Pons (tissue), 1 donor: ENCODE results near the gene PRR5.
A peak's percentile ranks its signal among the peaks of the same experiment; 100 is the strongest.
"Not testable (repeated sequence)": the region's sequence is repeated elsewhere in the genome, so short reads cannot be mapped to it uniquely, and the experiment has no call there.

ENCODE experiments used
- DNase-seq: peaks from one replicate; pipeline ENCODE4 v3.0.0-alpha.2; 2016; ENCODE audit warnings: low spot score

The PRR5 gene

DNA sequence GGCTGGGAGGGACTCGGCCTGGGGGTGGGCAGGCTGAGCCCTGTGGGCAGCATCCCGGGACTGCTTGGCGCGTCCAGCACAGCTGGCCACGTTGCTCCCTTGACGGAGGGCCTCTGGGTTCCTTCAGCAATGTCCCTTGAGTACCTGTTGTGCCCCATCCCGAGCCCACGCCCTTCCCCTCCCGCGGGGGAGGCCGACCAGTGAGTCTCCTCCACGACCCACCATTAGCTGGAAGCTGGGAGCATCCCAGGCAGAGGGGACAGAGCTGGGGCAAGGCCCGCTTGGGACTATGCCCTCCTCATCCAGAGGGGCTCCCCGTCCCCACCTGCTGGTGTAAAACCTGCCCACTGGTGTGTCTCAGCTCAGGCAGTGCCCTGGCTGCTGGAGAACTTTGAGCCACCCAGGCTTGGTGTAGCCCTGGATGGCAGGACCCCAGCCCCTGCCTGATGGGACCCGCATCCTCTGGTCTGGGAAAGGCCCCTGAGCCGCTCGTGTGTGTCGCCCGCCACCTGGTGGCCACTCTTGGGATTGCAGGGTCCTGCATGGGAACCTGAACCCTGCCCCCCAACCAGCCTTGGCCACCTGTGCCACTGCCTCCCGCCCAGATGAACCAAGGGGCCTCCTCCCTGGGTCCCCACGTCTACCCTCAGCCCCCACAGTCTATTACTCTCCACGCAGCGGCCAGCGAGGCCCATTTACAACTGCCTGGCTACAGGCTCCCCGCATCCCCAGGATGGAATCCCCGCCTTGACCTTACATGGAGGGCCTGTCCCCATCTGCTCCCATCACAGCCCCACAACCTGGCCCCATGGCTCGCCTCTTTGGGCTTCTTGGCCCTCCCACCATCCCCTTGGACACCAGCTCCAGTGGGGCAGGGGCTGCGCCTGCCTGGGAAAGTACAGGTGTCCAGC, 33.8 kb downstream of the PRR5 start:
- peak; percentile 9 for DNase-seq

DNA sequence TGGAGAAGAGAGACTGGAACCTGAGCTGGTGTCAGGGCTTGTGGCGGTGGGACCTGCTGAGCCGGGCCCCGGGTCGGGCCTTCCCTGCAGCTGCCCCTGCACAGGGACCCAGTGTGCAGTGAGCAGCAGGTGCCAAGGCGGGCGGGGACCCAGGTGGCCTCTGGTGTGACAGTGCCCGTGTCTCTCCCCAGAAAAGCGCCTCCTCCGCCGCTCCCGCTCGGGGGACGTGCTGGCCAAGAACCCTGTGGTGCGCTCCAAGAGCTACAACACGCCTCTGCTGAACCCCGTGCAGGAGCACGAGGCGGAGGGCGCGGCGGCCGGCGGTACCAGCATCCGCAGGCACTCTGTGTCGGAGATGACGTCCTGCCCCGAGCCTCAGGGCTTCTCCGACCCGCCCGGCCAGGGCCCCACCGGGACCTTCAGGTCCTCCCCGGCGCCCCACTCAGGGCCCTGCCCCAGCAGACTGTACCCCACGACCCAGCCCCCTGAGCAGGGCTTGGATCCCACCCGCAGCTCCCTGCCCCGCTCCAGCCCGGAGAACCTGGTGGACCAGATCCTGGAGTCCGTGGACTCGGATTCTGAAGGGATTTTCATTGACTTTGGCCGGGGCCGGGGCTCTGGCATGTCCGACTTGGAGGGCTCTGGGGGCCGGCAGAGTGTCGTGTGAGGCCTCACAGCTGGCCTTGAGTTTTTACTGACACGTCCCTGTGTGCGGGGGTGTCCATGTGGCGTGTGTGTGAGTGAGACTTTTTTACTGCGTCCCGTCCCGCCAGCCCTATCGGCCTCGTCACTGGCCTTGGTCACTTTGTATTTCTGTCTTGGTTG, 34.8 kb downstream of the PRR5 start:
- DNase-seq = no peak

DNA sequence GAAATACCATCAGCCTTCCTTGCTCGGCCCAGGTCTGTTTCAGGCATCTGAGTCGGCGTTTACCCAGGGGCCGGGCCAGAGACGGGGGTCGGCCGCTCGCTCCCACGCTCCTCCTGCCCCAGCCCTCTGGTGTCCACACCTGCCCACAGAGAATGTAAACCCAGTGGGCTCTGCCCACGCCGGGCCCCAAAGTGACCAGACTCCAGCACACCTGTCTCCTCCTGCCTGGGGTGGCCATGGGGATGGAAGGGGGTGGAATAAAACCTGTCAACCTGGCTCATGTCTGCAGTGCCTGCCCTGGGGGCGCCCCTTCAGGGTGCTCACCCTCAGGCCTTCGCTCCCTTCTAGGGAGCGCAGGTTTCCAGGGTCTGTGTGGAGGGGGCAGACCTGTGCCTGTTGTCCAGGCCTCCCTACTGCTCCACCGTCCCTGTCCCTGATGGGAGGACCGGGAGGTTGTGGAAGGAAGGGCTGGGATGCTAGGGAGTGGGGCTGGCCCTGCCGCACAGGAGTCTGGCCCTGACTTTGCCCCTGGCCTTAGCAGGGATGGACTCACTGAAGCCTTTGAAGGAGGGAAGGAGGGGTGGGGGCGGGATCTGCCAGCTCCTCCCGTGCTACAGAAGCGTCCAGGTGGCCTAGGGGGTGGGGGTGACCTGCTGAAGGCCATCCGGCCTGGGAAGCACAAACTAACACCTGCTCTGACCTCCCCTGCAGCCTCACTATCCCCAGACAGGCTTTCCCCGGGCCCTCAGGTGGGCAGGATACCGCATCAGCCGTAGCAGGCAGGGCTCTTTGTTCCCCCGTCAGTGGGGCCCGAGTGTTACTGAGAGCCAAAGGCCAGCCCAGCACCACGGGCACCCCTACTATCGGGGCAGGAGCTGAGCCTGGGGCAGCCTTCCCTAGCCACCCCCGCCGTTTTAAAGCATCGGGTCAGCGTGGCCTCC, 35.7 kb downstream of the PRR5 start:
- no peak for DNase-seq

DNA sequence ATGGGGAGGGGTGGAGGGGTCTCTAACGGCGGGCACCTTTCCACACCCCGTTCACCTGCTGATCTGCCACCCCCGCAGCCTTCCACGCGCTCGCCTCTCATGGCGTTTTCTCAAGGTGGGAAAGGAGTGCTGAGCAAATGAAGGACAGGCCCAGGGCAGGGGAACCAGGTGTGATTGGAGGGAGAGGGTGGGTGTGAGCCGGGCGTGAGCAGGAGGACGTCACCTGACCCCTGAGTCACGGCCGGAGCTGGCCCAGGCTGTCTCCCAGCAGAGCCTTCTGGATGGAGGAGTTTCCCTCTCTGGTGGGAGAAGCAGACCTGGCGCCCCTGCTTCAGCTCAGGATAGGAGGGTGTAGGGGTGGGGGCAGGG, 36.3 kb downstream of the PRR5 start:
- DNase-seq = no peak

DNA sequence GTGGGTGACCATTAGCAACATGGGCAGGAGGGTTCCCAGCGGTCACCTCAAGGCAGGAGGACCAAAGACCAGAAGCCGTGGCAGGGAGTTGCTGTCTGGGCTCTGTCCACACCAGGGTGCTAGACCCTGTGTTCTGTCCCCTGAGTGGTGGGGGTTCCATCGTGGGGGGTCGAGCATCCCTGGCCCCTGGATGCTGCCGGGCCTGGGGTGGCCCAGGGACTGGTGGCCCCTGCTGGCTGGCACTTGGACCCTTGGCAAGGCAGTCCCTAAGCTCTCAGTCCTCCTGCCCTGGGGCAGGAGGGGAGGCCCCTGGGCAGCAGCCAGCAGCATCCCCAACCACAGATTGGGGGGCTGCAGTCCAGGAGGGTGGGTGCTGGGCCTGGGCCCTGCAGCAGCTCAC, 37.0 kb downstream of the PRR5 start:
- no peak for DNase-seq

DNA sequence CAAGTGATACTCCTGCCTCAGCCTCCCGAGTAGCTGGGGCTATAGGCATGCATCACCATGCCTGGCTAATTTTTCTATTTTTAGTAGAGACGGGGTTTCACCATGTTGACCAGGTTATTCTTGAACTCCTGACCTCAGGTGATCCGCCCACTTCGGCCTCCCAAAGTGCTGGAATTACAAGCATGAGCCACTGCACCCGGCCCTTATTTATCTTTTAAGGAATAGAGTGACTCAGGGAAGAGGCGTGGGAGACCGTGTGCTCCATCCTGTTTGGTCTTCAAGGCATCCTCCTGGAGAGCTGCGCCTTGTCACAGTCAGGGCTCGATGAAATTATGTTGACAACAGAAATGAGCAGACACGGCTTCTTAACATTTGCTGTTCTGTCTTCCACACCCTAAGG, 37.7 kb downstream of the PRR5 start:
- not testable (repeated sequence) for DNase-seq

DNA sequence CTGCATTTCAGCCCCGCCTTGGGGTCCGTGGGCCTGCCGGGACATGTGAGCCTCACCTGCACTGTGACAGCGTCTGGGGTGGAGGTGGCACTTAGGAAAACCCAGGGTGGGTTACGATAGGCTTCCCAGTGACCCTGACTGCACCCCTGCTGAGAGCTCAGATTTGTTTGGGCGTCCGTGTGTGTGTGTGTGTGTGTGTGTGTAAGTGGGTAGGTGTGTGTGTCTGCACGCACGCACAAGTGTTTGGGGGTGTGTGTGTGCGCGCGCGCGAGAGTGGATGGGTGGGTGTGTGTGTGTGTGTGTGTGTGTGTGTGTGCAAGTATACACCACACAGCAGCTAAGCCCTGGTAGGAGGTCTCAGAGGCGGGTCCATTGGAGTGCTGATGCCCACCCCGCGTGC, 38.3 kb downstream of the PRR5 start:
- no peak for DNase-seq

DNA sequence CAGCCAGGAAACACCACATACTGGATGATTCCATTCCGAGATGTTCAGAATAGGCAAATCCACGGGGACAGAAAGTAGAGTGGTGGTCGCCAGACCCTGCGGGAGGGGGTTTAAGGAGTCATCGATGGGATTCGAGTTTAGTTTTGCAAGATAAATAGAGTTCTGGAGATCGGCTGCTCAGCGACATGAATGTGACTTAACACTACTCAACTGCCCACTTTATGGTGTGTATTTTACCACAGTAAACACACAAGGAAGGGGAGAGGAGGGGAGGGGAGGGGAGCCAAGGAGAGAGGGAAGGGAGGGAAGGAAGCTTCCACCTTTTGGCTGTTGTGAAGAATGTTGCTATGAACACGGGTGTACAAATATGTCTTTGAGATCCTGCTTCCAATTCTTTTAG, 39.9 kb downstream of the PRR5 start:
- no peak for DNase-seq

DNA sequence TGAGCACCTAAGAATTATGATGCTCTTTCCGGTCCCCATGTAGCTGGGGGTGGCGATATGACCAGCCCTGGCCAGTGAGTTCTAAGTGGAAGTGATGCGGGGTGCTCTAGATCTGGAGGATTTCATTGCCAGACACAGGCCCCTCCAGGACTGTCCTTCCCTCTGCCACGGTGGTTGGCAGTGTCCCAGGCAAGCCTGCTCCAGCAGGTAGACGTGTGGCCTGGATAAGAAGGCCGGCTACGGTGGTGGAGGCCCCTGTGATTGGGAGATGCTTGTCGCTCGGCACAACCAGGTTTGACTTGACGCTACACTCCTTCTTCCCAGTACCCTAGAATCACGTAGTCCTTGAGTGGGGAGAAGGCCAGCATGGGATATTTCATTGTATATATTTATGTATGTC, 41.2 kb downstream of the PRR5 start:
- no peak for DNase-seq

DNA sequence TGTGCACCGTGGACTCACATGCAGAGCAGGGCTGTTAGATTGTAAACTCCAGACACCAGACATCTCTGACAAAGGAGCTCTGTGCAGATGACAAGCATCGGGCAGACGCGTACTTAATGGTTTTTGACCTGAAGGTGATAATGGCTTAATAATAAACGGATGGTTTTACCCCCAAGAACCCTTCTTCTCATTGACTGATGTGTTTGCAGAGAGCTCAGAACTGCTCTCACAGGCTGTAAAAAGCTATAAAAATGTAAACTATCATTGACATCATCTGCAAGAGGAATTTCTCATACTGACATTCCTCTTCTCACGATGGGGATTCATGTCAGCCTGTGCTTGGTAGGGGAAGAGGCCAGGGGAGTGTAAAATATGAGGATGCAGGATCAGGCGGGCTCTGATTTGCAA, 41.8 kb downstream of the PRR5 start:
- DNase-seq = no peak

DNA sequence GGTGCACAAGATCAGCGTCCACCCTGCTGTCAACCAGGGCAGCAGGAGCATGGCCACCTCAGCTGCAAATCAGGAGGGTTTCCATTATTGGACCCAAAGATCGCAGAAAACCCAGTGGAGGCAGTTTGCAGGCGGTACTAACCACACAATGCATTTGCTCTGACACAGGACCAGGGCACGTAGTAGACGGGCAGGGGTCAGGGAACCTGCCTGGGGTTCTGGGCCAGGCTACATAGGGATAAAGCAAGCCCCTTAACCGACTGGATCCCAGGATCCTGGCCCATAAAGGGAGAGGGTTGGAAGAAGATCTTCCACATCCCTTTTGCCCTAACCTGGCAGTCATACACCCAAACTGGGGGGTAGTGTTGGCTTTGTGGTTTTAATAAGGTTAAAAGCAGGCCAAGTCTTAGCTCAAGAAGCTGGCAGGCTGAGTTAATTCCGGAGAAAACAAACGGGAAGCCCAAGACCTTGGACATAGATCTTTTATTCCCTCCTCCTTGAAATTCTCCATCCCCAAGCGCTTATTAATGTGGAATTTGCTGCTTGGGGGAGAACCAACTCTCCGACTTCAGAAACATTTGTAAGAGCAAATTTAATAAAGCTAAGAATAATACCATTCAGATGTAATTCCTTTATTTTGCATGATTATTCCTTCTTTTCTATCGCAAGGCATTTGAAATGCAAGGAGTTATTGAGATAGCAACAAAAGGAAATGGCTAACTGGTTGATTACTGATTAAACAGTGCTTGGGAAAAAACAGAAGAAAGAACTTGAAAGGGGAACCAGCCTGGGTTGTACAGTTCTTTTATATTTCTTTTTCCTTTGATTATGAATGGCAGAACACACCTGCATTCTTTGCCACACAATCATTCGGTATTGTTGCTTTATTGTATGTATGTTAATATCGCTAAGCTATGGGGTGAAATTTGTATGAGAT, 44.1 kb downstream of the PRR5 start:
- no peak for DNase-seq

DNA sequence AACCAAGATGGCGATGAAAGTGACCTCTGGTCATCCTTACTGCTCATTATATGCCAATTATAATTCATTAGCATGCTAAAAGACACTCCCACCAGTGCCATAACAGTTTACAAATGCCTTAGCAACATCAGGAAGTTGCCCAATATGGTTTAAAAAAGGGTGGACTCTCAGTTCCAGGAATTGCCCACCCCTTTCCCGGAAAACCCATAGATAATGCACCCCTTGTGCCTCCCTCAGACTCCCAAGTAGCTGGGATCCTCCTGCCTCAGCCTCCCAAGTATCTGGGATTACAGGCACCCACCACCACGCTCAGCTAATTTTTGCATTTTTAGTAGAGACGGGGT, 45.8 kb downstream of the PRR5 start:
- not testable (repeated sequence) for DNase-seq

DNA sequence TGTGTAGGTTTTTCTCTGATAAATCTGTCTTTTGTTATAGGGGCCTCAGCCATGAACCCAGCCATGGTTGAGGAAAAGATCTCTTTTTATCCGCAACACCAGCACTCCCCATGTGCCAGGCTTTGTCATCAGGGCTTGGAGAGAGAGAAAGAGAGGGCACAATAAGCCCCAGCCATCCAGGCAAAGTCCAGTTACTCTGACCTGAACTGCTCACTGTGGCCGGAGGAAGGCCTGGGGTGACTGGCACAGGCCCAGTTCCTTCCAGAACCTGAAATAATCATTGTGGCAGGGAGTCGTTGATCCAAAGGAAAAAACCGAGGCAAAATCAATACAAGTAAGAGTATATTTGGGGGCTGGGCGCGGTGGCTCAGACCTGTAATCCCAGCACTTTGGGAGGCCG, 46.5 kb downstream of the PRR5 start:
- no peak for DNase-seq

DNA sequence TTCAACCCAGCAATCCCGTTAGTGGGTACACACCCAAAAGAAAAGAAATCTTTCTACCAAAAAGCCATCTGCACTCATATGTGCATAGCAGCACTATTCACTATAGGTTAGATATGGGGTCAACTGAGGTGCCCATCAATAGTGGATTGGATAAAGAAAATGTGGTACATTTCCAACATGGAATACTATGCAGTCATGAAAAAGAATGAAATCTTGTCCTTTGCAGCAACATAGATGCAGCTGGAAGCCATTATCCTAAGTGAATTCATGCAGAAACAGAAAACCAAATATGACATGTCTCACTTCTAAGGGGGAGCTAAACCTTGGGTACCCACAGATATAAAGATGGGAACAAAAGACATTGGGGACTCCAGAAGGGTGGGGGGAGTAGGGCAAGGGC, 48.5 kb downstream of the PRR5 start:
- no peak for DNase-seq

DNA sequence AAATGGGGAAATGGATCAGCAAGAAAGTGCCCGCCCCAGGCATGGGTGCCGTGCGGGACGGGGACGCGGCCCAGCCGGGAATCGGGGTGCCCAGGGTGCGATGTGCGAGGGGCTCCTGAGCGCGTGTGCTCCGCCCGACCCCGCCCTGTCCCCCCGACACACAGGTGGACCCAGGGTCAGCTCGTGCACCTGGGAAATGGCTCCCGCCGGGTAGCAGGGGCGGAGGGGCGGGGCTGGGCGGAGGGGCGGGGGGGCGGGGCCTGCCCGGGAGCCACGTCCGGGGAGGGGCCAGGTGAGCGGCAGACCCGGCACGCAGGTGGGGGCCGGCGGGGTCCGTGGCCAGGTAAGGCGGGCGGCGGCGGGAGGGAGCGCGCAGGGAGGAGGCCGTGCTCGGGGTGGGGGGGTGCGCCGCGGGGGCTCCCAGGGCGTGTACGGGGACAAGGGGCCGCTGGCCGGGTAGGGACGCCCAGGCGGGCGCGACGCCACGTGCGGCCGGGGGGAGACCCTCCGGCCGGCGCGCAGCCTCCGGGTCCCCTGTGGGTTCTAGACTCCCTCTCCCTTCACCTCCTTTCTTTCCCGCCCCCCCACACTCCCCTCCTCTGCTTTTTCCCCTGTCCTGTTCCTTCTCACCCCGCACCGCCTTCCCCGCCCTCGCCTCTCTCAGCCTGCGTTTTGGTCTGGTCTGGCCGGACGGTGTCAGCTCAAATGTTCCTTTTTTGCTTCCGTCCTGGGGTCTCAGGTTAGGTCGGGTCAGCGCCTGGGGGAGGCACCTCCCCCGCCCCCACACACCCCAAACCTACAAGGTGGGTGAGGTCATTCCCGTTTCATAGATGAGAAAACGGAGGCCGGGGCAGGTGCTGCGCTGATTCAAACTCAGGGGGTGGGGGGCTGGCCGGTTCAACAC, 50.5 kb downstream of the PRR5 start, which contains the start of gene ARHGAP8:
TSS of gene ARHGAP8 (plus strand) at position 291 of the 904 bp plus-strand sequence. CDS start 33,953 bp downstream, outside the sequence.
- no peak for DNase-seq

DNA sequence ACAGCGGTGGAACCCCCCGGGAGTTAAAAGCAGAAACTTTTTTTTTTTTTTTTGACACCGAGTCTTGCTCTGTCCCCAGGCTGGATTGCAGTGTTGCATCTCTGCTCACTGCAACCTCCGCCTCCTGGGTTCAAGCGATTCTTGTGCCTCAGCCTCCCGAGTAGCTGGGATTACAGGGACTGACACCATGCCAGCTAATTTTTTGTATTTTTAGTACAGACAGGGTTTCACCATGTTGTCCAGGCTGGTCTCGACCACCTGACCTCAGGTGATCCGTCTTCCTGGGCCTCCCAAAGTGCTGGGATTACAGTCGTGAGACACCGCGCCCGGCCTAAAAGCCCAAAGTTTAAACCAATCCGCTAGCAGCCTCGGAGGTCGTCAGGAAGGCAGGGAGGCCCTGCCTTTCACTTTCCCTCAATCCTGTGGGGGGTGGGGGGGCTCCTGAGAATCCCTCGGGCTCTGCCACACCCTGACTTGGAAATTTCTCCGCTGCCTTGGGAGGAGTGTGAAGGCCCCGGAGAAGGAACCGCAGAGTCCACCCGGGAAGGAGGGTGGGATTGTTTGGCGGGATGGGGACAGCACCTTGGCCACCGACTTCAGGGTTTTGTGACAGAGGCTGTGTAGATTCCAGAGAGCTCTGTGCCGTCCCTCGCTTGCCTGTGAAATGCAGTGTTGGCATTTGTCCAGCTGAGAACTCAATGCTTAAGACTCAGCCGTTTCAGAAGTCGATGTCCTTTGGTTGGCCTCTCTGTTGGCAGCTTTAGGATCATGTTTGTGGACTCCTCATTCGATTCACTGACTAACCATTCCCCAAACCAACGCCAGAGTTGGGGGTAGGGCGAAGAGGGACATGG, 51.4 kb downstream of the PRR5 start:
- no peak for DNase-seq

DNA sequence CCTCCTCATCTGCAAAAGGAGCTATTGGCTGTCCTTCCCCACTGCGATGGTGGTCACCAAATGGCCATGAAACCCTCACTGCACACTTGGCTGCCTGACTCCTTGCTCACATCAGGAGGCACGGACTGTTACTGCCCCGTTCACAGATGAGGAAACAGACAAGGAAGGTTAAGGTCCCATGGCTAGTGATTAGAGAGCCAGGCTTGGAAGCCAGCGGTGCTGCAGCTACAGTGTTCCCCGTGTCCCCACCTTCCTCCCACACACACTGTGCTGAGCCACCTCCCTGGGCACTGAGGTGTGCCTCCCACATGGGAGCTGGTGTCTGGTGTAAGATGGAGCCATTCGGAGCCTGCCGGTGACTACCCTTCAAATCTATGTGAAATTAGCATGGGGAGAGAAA, 53.0 kb downstream of the PRR5 start:
- DNase-seq = no peak

DNA sequence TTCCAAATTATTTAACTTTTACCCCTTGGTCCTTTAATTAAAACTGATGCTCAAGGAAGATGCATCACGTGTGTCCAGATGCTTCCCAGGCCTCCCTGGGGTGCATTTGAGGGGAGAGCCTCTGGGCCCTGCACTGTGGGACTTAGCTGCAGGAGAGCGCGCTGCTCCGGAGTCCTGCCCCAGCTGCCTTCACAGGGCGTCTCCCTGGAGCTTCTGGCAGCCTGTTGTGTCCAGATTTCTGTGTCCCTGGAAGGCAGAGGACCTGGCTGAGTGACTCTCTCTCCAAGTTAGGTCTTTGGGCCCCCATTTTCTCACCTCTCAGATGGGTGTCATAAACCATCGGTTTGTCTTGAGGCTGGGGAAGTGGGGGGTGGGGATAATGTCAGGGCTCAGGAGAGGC, 53.4 kb downstream of the PRR5 start:
- no peak for DNase-seq

DNA sequence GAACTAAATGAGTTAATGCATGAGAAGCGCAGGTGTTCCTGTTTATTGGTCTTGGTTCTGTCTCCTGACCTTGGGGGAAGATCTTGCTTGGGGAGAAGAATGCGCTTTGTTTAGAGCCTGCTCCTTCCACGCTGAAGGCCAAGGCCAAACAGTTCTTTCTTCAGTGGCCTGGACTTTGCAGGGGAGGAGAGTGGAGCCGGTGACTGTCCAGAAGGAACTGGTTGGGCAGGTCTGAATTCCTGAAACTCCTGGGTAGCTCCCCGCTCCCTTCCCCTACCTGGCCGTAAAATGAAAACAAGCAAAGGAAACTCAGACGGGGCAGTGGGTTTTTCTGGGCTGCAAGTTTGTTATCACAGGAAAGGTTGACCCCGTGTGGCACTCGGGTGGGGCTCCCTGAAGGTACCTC, 54.0 kb downstream of the PRR5 start:
- no peak for DNase-seq
